GM21737 (cell line): ENCODE results near the gene FKBP14.
"Not testable (repeated sequence)": the region's sequence is repeated elsewhere in the genome, so short reads cannot be mapped to it uniquely, and the experiment has no call there.

ENCODE experiments used
- ATAC-seq: cut with Tn5 transposase; IDR thresholded peaks from one replicate; pipeline ENCODE4 v1.9.1; 2021; ENCODE audit warnings: mild to moderate bottlenecking, moderate library complexity; ENCODE audit not compliant: unreplicated experiment

Gene FKBP14

GRCh38 chr7:30026229-30027064, at the start of gene FKBP14:
TSS of gene FKBP14 (minus strand) at chr7:30026702. CDS start at chr7:30026508, 194 bp downstream.
- peak; percentile 77 for ATAC-seq

- no peak for ATAC-seq
Measured at GRCh38 chr7:30074422-30075030, 48.0 kb upstream of the FKBP14 start.

- ATAC-seq = no peak
Measured at GRCh38 chr7:30072735-30073134, 46.2 kb upstream of the FKBP14 start.

- no peak for ATAC-seq
Measured at GRCh38 chr7:30070052-30070451, 43.5 kb upstream of the FKBP14 start.

GRCh38 chr7:30069096-30069867, 42.8 kb upstream of the FKBP14 start:
- no peak for ATAC-seq

- ATAC-seq = no peak
Measured at GRCh38 chr7:30068117-30068516, 41.6 kb upstream of the FKBP14 start.

GRCh38 chr7:30066687-30067086, 40.2 kb upstream of the FKBP14 start:
- ATAC-seq = no peak

GRCh38 chr7:30065746-30066145, 39.2 kb upstream of the FKBP14 start:
- no peak for ATAC-seq

- ATAC-seq = no peak
Measured at GRCh38 chr7:30062587-30062986, 36.1 kb upstream of the FKBP14 start.

GRCh38 chr7:30061786-30062185, 35.3 kb upstream of the FKBP14 start:
- ATAC-seq = not testable (repeated sequence)

GRCh38 chr7:30057741-30058140, 31.2 kb upstream of the FKBP14 start:
- no peak for ATAC-seq

- no peak for ATAC-seq
Measured at GRCh38 chr7:30053068-30053467, 26.6 kb upstream of the FKBP14 start.

- no peak for ATAC-seq
Measured at GRCh38 chr7:30049173-30049572, 22.7 kb upstream of the FKBP14 start.

- no peak for ATAC-seq
Measured at GRCh38 chr7:30048582-30048981, 22.1 kb upstream of the FKBP14 start.

- ATAC-seq = no peak
Measured at GRCh38 chr7:30047124-30047523, 20.6 kb upstream of the FKBP14 start.

GRCh38 chr7:30046127-30046770, 19.7 kb upstream of the FKBP14 start:
- no peak for ATAC-seq

- no peak for ATAC-seq
Measured at GRCh38 chr7:30041526-30042269, 15.2 kb upstream of the FKBP14 start.

GRCh38 chr7:30040938-30041337, 14.4 kb upstream of the FKBP14 start:
- ATAC-seq = no peak

- no peak for ATAC-seq
Measured at GRCh38 chr7:30038196-30038980, 11.9 kb upstream of the FKBP14 start.

- ATAC-seq = no peak
Measured at GRCh38 chr7:30036220-30036619, 9.7 kb upstream of the FKBP14 start.
